ENCODE data around the gene CREB3L1.
A peak's percentile ranks its signal among the peaks of the same experiment; 100 is the strongest.

The CREB3L1 gene

GRCh38 chr11:46277622-46278386, at the start of gene CREB3L1:
Gene CREB3L1 (plus strand): TSS chr11:46277662. CDS start chr11:46278112, 450 bp downstream.
- no peak for DNase-seq

GRCh38 chr11:46229230-46229629, 48.2 kb upstream of the CREB3L1 start:
- no peak for DNase-seq

- no peak for DNase-seq
Observed at GRCh38 chr11:46234311-46234710, 43.2 kb upstream of the CREB3L1 start.

GRCh38 chr11:46235777-46236688, 41.4 kb upstream of the CREB3L1 start:
- DNase-seq: no peak

GRCh38 chr11:46236918-46237247, 40.6 kb upstream of the CREB3L1 start:
- no peak for DNase-seq

- no peak for DNase-seq
Observed at GRCh38 chr11:46237248-46238077, 40.0 kb upstream of the CREB3L1 start.

GRCh38 chr11:46238078-46238966, 39.1 kb upstream of the CREB3L1 start:
- DNase-seq: peak in 1 of 2 experiments; percentile 19

- peak; percentile 76 to 89 for DNase-seq
Observed at GRCh38 chr11:46238967-46239800, 38.3 kb upstream of the CREB3L1 start.

GRCh38 chr11:46239801-46240061, 37.7 kb upstream of the CREB3L1 start:
- no peak for DNase-seq

GRCh38 chr11:46240371-46240770, 37.1 kb upstream of the CREB3L1 start:
- DNase-seq: no peak

GRCh38 chr11:46240861-46241260, 36.6 kb upstream of the CREB3L1 start:
- DNase-seq: no peak

- DNase-seq: no peak
Observed at GRCh38 chr11:46242041-46242951, 35.2 kb upstream of the CREB3L1 start.

GRCh38 chr11:46242952-46243795, 34.3 kb upstream of the CREB3L1 start:
- peak; percentile 72 to 95 for DNase-seq

- no peak for DNase-seq
Observed at GRCh38 chr11:46243796-46244109, 33.7 kb upstream of the CREB3L1 start.

- peak in 1 of 2 experiments; percentile 23 for DNase-seq
Observed at GRCh38 chr11:46246521-46246920, 30.9 kb upstream of the CREB3L1 start.

GRCh38 chr11:46247090-46247489, 30.4 kb upstream of the CREB3L1 start:
- peak; percentile 81 to 96 for DNase-seq

- DNase-seq: peak; percentile 58 to 75
Observed at GRCh38 chr11:46247659-46248058, 29.8 kb upstream of the CREB3L1 start.

GRCh38 chr11:46248289-46249102, 29.0 kb upstream of the CREB3L1 start:
- DNase-seq: peak in 1 of 2 experiments; percentile 24
